Measurements from ENCODE around the gene MAD1L1. TPM values are rescaled to one million over a fixed set of nuclear protein-coding genes. Genes with fewer than 3 reads are reported as not detected.

The MAD1L1 gene
- total RNA-seq, 1 experiment from 2014 or later = 46.7 TPM

DNA sequence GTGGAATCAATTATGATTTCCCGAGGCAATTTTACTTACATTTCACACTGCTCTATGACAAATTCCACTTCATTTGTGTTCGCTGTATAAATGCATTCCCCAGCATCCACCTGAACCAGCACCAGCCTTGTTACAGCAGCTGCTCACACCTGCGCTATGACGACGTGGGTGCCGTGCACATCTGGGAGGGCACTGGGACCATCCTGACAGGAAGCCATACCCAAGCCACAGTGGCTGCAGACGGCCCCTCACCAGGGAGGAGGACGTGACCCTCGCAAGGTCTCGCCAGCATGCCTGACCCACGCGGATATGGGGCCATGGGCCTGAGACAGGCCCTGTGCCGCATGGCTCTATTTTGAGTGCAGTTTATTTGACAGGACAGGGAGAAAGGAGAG, 201.3 kb downstream of the MAD1L1 start:
- peaks cover 14% of the 10 kb centered on the region for H3K9me3 ChIP-seq (ENCODE audit: low read depth, low read length, poor library complexity, severe bottlenecking)
- ChIA-PET POLR2A (ENCODE audit: low non-redundant PET) (no interaction called here), CTCF (no interaction called here)
- H3K4me3 ChIP-seq (ENCODE audit: low read depth, low read length, poor library complexity, severe bottlenecking) = no peak overlapping the region
- no peak overlapping the region for H3K27ac ChIP-seq (ENCODE audit: low read depth, low read length, poor library complexity, severe bottlenecking)
- DNase-seq (ENCODE audit: low spot score) = no peak
- no TSS peak for BruUV-seq (replicated peaks)
- intact Hi-C loops (cut with micrococcal nuclease; ENCODE audit: unreplicated experiment) = no loop called here
- no peak for TF ChIP-seq EZH2 (IDR thresholded peaks at IDR 0.05; ENCODE audit: borderline replicate concordance, low read depth, low read length, poor library complexity, severe bottlenecking)
- TF ChIP-seq, protein P1, sequence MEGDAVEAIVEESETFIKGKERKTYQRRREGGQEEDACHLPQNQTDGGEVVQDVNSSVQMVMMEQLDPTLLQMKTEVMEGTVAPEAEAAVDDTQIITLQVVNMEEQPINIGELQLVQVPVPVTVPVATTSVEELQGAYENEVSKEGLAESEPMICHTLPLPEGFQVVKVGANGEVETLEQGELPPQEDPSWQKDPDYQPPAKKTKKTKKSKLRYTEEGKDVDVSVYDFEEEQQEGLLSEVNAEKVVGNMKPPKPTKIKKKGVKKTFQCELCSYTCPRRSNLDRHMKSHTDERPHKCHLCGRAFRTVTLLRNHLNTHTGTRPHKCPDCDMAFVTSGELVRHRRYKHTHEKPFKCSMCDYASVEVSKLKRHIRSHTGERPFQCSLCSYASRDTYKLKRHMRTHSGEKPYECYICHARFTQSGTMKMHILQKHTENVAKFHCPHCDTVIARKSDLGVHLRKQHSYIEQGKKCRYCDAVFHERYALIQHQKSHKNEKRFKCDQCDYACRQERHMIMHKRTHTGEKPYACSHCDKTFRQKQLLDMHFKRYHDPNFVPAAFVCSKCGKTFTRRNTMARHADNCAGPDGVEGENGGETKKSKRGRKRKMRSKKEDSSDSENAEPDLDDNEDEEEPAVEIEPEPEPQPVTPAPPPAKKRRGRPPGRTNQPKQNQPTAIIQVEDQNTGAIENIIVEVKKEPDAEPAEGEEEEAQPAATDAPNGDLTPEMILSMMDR (conservative IDR thresholded peaks at IDR 0.05; ENCODE audit: low read depth, low read length) = no peak
- no peaks in the 10 kb centered on the region for H3K36me3 ChIP-seq (ENCODE audit: insufficient read depth, low read length, poor library complexity, severe bottlenecking)
- peaks cover 23% of the 10 kb centered on the region for H3K4me1 ChIP-seq (ENCODE audit: insufficient read depth, low read length, poor library complexity, severe bottlenecking)
- H3K27me3 ChIP-seq (replicated peaks; ENCODE audit: insufficient read depth, low read depth, low read length, poor library complexity) = no peaks in the 10 kb centered on the region

DNA sequence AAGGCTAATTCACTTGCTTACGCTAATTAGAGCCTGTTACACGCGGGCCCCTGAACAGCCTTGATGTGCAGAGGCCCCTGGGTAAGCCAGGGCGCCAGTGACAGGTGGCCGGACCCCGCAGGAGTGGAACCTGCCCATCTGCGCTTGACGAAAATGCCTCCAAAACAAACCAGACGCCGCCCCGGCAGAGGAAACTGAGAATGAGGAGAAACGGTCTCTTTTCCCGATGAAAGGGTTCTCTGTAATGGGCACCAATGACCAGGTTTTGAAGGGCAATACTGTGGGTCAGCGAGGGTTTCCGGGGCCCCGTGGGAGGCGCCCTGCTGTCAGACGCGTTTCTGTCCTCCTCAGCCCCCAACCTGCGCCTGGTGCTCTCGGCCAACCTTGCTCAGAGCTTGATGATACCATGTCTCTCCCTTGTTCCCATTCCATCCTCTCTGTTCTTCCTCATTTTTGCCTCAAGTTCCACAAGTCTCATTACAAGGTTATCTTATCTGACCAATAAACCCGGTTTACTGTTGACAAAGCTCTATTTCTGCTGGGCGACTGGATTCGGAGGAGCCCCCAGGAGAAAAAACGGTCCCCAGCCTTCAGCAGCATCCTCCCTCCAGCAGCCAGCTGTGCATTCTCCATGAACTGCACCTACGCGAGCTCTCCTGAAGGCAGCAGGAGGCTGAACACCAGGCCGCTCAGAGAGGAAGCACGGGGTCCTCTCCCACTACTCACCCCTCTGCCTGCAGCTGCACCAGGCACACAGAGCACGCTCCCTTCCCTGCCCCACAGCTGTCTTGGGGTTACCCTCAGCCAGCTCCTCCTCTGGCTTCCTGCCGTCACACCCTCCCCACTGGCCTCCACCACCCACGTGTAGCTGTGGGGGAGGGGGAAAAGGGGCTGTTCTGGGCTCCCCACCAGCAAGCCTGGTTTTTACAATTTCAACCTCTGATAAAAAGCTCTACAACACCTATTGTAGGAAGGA, 202.0 kb downstream of the MAD1L1 start:
- Histone ChIP-seq H3K4me3 (ENCODE audit: low read depth, low read length, poor library complexity, severe bottlenecking) (no peak overlapping the region), H3K27ac (ENCODE audit: low read depth, low read length, poor library complexity, severe bottlenecking) (no peak overlapping the region), H3K36me3 (ENCODE audit: insufficient read depth, low read length, poor library complexity, severe bottlenecking) (no peaks in the 10 kb centered on the region), H3K9me3 (ENCODE audit: low read depth, low read length, poor library complexity, severe bottlenecking) (peaks cover 20% of the 10 kb centered on the region), H3K4me1 (ENCODE audit: insufficient read depth, low read length, poor library complexity, severe bottlenecking) (peaks cover 23% of the 10 kb centered on the region), H3K27me3 (replicated peaks; ENCODE audit: insufficient read depth, low read depth, low read length, poor library complexity) (no peaks in the 10 kb centered on the region)
- BruUV-seq (replicated peaks) = no TSS peak
- POLR2A ChIA-PET (ENCODE audit: low non-redundant PET) = interaction anchor here (1.0 kb wide), 1 partner anchor 11 kb away, joined by 3 read pairs; no protein-coding TSS in a partner anchor
- intact Hi-C loops (cut with micrococcal nuclease; ENCODE audit: unreplicated experiment) = no loop called here
- no peak for TF ChIP-seq EZH2 (IDR thresholded peaks at IDR 0.05; ENCODE audit: borderline replicate concordance, low read depth, low read length, poor library complexity, severe bottlenecking)
- TF ChIP-seq, protein P1 (conservative IDR thresholded peaks at IDR 0.05; ENCODE audit: low read depth, low read length) = no peak
- no peak for DNase-seq (ENCODE audit: low spot score)
- CTCF ChIA-PET = no interaction called here

DNA sequence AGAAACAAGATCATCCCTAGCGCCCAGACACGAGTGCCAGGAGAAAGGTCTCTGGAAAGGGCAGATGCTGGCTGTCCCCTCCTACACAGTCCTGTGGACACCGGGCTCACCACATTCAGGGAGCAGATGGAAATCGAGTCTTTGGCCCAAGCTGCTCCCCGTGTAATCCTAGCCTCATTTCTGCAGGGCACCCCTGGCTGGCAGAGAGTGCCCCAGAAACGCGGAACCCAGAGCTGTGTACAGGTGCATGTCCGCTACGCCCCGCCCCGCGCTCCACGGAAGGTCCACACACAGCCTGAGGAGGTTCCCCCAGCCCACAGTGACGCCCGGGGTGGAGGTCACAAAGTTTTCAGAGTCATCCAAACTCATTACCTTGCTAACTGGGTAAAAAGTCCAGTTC, 202.8 kb downstream of the MAD1L1 start:
- intact Hi-C loops (cut with micrococcal nuclease; ENCODE audit: unreplicated experiment) = no loop called here
- H3K27me3 ChIP-seq (replicated peaks; ENCODE audit: insufficient read depth, low read depth, low read length, poor library complexity) = no peaks in the 10 kb centered on the region
- no peak overlapping the region for H3K4me3 ChIP-seq (ENCODE audit: low read depth, low read length, poor library complexity, severe bottlenecking)
- no peak overlapping the region for H3K27ac ChIP-seq (ENCODE audit: low read depth, low read length, poor library complexity, severe bottlenecking)
- no TSS peak for BruUV-seq (replicated peaks)
- H3K9me3 ChIP-seq (ENCODE audit: low read depth, low read length, poor library complexity, severe bottlenecking) = peaks cover 28% of the 10 kb centered on the region
- H3K4me1 ChIP-seq (ENCODE audit: insufficient read depth, low read length, poor library complexity, severe bottlenecking) = peaks cover 23% of the 10 kb centered on the region
- CTCF ChIA-PET = interaction anchor here (0.5 kb wide), 1 partner anchor 360 kb away, joined by 3 read pairs; the partner anchor contains the start of gene ELFN1
- no peak for DNase-seq (ENCODE audit: low spot score)
- H3K36me3 ChIP-seq (ENCODE audit: insufficient read depth, low read length, poor library complexity, severe bottlenecking) = no peaks in the 10 kb centered on the region
- POLR2A ChIA-PET (ENCODE audit: low non-redundant PET) = no interaction called here
- TF ChIP-seq, protein P1 (conservative IDR thresholded peaks at IDR 0.05; ENCODE audit: low read depth, low read length) = no peak
- no peak for TF ChIP-seq EZH2 (IDR thresholded peaks at IDR 0.05; ENCODE audit: borderline replicate concordance, low read depth, low read length, poor library complexity, severe bottlenecking)
